PC-9 (cell line): Measurements from ENCODE around the gene CLEC16A. TPM values are rescaled to one million over a fixed set of nuclear protein-coding genes. Genes with fewer than 3 reads are reported as not detected.

Source experiments
- BruUV-seq: library from RNA; stranded (reverse); fragments of 400-500 nt; replicated peaks from 2 replicates; lab custom pipeline; 2021; lab: Mats Ljungman, UMichigan
- CTCF ChIA-PET: fragments of 300-600 bp; sonication (Branson Sonifier 250); formaldehyde crosslinking; loops from one replicate; lab custom pipeline; 2022; ENCODE audit warnings: antibody characterized with exemption; lab: Charles Lee
- POLR2A ChIA-PET: fragments of 300-600 bp; sonication (Branson Sonifier 250); formaldehyde crosslinking; loops from one replicate; lab custom pipeline; 2022; ENCODE audit warnings: antibody characterized with exemption; ENCODE audit not compliant: unreplicated experiment; lab: Charles Lee
- DNase-seq, 2 experiments: peaks; one replicate each; pipeline versions ENCODE4 v3.0.0 to v3.0.0-alpha.2; 2015 to 2022; ENCODE audit warnings: mixed read lengths in 1 of 2
- H2AFZ ChIP-seq: fragments of 200-600 bp; sonication (generic); 2 replicates; pipeline ENCODE4 v1.8.1; 2017; ENCODE audit warnings: antibody characterized with exemption
- H3F3A ChIP-seq: fragments of 200-600 bp; sonication (generic); 2 replicates; pipeline ENCODE4 v1.8.1; 2017; ENCODE audit warnings: antibody characterized with exemption, mild to moderate bottlenecking, low read depth; ENCODE audit not compliant: insufficient read depth
- H3K27ac ChIP-seq: fragments of 200-600 bp; sonication (generic); 2 replicates; pipeline ENCODE4 v1.6.1; 2016; ENCODE audit warnings: mixed run types
- H3K27me3 ChIP-seq: fragments of 200-600 bp; sonication (generic); 2 replicates; pipeline ENCODE4 v1.6.1; 2016; ENCODE audit warnings: low read depth, mixed run types; ENCODE audit not compliant: insufficient read depth
- H3K36me3 ChIP-seq: fragments of 200-600 bp; sonication (generic); 2 replicates; pipeline ENCODE4 v1.6.1; 2016; ENCODE audit warnings: low read depth, mixed run types
- H3K4me1 ChIP-seq: fragments of 200-600 bp; sonication (generic); replicated peaks from 2 replicates; pipeline ENCODE4 v1.6.1; 2016; ENCODE audit warnings: mixed run types; ENCODE audit not compliant: insufficient read depth
- H3K4me2 ChIP-seq: fragments of 200-600 bp; sonication (generic); 2 replicates; pipeline ENCODE4 v1.6.1; 2017; ENCODE audit warnings: mixed run types
- H3K4me3 ChIP-seq: fragments of 200-600 bp; sonication (generic); 2 replicates; pipeline ENCODE4 v1.6.1; 2016; ENCODE audit warnings: mixed run types
- H3K79me2 ChIP-seq: fragments of 200-600 bp; sonication (generic); 2 replicates; pipeline ENCODE4 v1.6.1; 2017; ENCODE audit warnings: low read depth, mixed run types
- H3K9me2 ChIP-seq: fragments of 200-600 bp; sonication (generic); 2 replicates; pipeline ENCODE4 v1.8.1; 2017; ENCODE audit warnings: mild to moderate bottlenecking; ENCODE audit not compliant: insufficient read depth
- H3K9me3 ChIP-seq: fragments of 200-600 bp; sonication (generic); 2 replicates; pipeline ENCODE4 v1.8.1; 2016; ENCODE audit warnings: low read depth; ENCODE audit not compliant: insufficient read depth
- H4K20me1 ChIP-seq: fragments of 200-600 bp; sonication (generic); 2 replicates; pipeline ENCODE4 v1.8.1; 2017; ENCODE audit not compliant: insufficient read depth
- CTCF ChIP-seq: fragments of 200-600 bp; sonication (generic); conservative IDR thresholded peaks from 2 replicates; pipeline ENCODE4 v1.6.1; 2017; ENCODE audit warnings: mixed run types, antibody characterized with exemption, mild to moderate bottlenecking, moderate library complexity
- EZH2 ChIP-seq: fragments of 200-600 bp; sonication (generic); IDR thresholded peaks from 2 replicates; pipeline ENCODE4 v1.8.0; 2017; ENCODE audit warnings: antibody characterized with exemption, low read depth
- intact Hi-C: fragments of 100-400 bp; cut with micrococcal nuclease; formaldehyde crosslinking; loops from one replicate; pipeline ENCODE4 v1.10.0; 2022; ENCODE audit not compliant: unreplicated experiment
- total RNA-seq: library from RNA; stranded (reverse); gene quantifications from 2 replicates; pipeline ENCODE4 v1.2.3, GENCODE V29; 2021

Gene CLEC16A
- total RNA-seq, 1 experiment from 2014 or later = 34.9 TPM

GRCh38 chr16:10959161-10959560 is 14.8 kb downstream of the CLEC16A start:
- no TSS peak for BruUV-seq
- POLR2A ChIA-PET = interaction anchor here (1.0 kb wide), 1 partner anchor 437 kb away, joined by 7 read pairs; no protein-coding TSS in a partner anchor

DNA sequence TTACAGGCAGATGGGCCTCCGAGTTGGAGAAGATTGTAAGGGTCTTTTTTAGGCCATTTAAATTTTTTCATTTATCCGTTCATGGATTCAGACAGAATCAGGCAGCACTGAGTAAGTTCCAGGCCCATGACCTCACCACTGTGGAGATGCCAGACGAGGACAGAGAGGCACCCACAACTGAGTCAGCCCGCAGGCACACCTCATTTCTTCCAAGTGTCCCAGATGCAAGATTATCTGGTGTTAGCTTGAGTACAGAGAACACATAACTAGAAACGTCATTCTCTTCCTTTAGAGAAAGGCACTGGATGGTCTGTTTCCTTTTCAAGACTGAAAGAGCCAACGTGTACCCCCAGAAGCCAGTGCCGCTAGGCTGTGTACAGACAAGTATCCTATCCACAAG is 16.9 kb downstream of the CLEC16A start:
- TF ChIP-seq EZH2 (no peak), CTCF (no peak)
- ChIA-PET POLR2A (no interaction called here), CTCF (interaction anchor here (0.6 to 1.1 kb wide), 2 partner anchors 11 to 23 kb away, joined by 3 read pairs; no protein-coding TSS in a partner anchor)
- Histone ChIP-seq H3K9me2 (no peaks in the 10 kb centered on the region), H3K4me1 (peaks cover 13% of the 10 kb centered on the region), H3K9me3 (no peaks in the 10 kb centered on the region), H4K20me1 (no peaks in the 10 kb centered on the region), H3K36me3 (no peaks in the 10 kb centered on the region), H3K4me2 (no peak overlapping the region), H3F3A (peaks cover 9% of the 10 kb centered on the region; the same call in 1 of the 2 replicates), H3K79me2 (no peaks in the 10 kb centered on the region), H3K4me3 (no peak overlapping the region), H2AFZ (no peak overlapping the region), H3K27ac (no peak overlapping the region), H3K27me3 (no peaks in the 10 kb centered on the region)
- no TSS peak for BruUV-seq
- intact Hi-C loops = no loop called here
- no peak for DNase-seq

More at GRCh38 chr16:10959161-10959560, 14.8 kb downstream of the CLEC16A start:
- CTCF ChIA-PET = interaction anchor here (0.6 kb wide), 4 partner anchors 297 to 720 kb away, joined by 3 to 4 read pairs (median 3); partner anchors contain the start of gene SOCS1
- Histone ChIP-seq H3K4me3 (no peak overlapping the region), H3K9me3 (no peaks in the 10 kb centered on the region), H3K9me2 (no peaks in the 10 kb centered on the region), H3F3A (peaks cover 9% of the 10 kb centered on the region; the same call in 1 of the 2 replicates), H3K27me3 (no peaks in the 10 kb centered on the region), H3K79me2 (no peaks in the 10 kb centered on the region), H3K27ac (no peak overlapping the region), H2AFZ (no peak overlapping the region), H4K20me1 (peaks cover 4% of the 10 kb centered on the region; the same call in 1 of the 2 replicates), H3K4me2 (no peak overlapping the region), H3K4me1 (peaks cover 13% of the 10 kb centered on the region), H3K36me3 (no peaks in the 10 kb centered on the region)
- DNase-seq = no peak
- intact Hi-C loops = no loop called here
- TF ChIP-seq EZH2 = no peak
- no peak for TF ChIP-seq CTCF

DNA sequence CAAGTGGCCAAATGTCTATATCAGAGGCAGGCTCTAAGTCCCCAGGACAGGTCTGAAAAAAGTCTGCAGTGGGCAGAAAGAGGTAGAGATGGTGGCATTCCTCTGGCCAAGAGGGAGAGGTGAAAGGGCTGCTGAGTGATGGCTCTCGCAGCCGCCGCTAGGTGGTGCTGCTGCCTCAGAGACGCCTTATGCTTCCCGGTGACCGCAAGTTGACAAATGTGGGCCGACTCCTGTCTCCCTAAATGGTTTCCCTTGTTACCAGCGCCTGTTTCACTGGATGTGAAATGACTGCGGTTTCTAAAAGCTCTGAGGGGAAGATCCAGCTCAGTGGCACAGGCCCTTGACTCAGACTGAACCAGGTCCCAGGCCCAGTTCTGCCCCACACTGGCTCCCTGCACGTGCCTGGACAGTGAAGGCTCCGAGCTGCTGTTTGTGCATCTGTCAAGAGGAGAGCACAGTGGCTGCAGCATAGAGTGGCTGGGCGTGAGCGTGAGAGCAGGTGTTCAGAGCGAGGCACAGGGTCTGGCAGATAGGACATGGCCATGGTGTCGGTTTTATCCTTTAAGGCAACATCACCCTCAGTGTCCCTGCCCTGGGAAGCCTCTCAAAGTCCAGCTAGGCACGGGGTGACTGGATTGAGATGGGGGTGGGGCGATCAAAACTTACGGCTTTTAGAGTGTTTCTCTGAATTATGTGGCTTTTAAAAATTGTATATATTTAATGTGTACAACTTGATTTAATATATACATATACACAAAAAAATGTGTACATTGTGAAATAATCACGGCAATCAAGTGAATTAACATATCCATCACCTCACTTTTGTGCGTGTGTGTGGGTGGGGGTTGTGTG is 19.9 kb downstream of the CLEC16A start:
- no peaks in the 10 kb centered on the region for H3K79me2 ChIP-seq
- ChIA-PET CTCF (interaction anchor here (0.6 to 1.6 kb wide), 5 partner anchors 291 to 802 kb away, joined by 3 to 5 read pairs (median 3); no protein-coding TSS in a partner anchor), POLR2A (interaction anchor here (0.6 kb wide), 2 partner anchors 18 to 293 kb away, joined by 4 to 6 read pairs; no protein-coding TSS in a partner anchor)
- TF ChIP-seq EZH2 (no peak), CTCF (peak; percentile 91)
- H3K9me3 ChIP-seq = no peaks in the 10 kb centered on the region
- no peaks in the 10 kb centered on the region; the same call in 1 of the 2 replicates for H3F3A ChIP-seq
- H3K4me1 ChIP-seq = no peaks in the 10 kb centered on the region
- H3K27me3 ChIP-seq = no peaks in the 10 kb centered on the region
- H3K9me2 ChIP-seq = no peaks in the 10 kb centered on the region
- no peak overlapping the region for H3K4me3 ChIP-seq
- H3K36me3 ChIP-seq = no peaks in the 10 kb centered on the region
- H2AFZ ChIP-seq = no peak overlapping the region
- no peak overlapping the region for H3K27ac ChIP-seq
- no TSS peak for BruUV-seq
- peak in 1 of 2 experiments; percentile 83 for DNase-seq
- intact Hi-C loops = loop anchor here (1.0 kb wide), 1 partner anchor 441 kb away; no protein-coding TSS in a partner anchor
- no peaks in the 10 kb centered on the region for H4K20me1 ChIP-seq
- H3K4me2 ChIP-seq = peak overlapping the region; percentile 18; the same call in 1 of the 2 replicates
